ENCODE measurements around the gene SLC25A28. TPM values are rescaled to one million over a fixed set of nuclear protein-coding genes. Genes with fewer than 3 reads are reported as not detected.

SLC25A28 gene
- total RNA-seq, 6 experiments from 2014 or later: 18.3 to 23.9 (median 21.2) TPM

DNA sequence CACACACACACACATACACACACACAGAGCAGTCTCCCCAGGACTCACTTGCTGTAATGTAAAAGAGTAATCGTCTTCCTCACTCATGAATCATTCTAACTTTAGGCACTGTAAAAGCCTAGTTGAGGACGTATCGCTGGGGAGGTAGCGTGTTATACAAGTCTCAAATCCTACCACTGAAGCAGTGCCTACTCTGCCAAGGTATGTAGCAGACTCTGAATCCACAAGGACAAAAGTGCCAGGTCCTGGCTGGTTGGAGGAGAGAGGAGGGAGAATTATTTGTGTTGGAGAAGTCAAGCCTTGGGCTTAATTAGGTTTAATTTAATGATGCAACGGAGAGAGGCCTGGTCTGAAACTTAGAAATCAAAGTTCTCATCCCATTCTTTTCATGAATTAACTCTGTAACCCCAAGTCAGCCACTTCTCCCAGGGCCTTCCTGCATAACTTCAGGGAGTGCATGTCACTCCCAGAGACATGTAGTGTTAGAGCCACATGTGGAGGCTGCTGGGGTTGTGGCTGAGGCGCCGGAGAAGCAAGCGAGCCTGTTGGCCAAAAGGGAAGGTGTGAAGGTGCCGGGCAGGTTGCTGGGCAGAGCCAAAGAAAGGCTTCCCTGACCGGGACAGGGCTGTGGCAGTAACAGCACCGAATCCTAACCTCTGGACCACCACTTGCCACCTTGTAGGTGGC, 50.8 kb downstream of the SLC25A28 start:
- Mint-ChIP-seq H3K27ac (no peak overlapping the region), H3K36me3 (ENCODE audit: low read depth) (no peaks in the 10 kb centered on the region), H3K4me1 (ENCODE audit: low read depth) (no peaks in the 10 kb centered on the region), H3K9me3 (no peaks in the 10 kb centered on the region), H3K4me3 (no peak overlapping the region), H3K27me3 (ENCODE audit: insufficient read depth) (peaks cover 37% of the 10 kb centered on the region)
- TF ChIP-seq, protein P1, sequence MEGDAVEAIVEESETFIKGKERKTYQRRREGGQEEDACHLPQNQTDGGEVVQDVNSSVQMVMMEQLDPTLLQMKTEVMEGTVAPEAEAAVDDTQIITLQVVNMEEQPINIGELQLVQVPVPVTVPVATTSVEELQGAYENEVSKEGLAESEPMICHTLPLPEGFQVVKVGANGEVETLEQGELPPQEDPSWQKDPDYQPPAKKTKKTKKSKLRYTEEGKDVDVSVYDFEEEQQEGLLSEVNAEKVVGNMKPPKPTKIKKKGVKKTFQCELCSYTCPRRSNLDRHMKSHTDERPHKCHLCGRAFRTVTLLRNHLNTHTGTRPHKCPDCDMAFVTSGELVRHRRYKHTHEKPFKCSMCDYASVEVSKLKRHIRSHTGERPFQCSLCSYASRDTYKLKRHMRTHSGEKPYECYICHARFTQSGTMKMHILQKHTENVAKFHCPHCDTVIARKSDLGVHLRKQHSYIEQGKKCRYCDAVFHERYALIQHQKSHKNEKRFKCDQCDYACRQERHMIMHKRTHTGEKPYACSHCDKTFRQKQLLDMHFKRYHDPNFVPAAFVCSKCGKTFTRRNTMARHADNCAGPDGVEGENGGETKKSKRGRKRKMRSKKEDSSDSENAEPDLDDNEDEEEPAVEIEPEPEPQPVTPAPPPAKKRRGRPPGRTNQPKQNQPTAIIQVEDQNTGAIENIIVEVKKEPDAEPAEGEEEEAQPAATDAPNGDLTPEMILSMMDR (IDR thresholded peaks at IDR 0.05): no peak
- no peak for DNase-seq

GRCh38 chr10:99565166-99565565, 55.1 kb downstream of the SLC25A28 start:
- DNase-seq: no peak
- no peak overlapping the region for H3K27ac Mint-ChIP-seq
- H3K36me3 Mint-ChIP-seq (ENCODE audit: low read depth): no peaks in the 10 kb centered on the region
- no peaks in the 10 kb centered on the region for H3K9me3 Mint-ChIP-seq
- H3K4me3 Mint-ChIP-seq: no peak overlapping the region
- H3K4me1 Mint-ChIP-seq (ENCODE audit: low read depth): no peaks in the 10 kb centered on the region
- TF ChIP-seq, protein P1 (IDR thresholded peaks at IDR 0.05): no peak
- peaks cover 38% of the 10 kb centered on the region for H3K27me3 Mint-ChIP-seq (ENCODE audit: insufficient read depth)

DNA sequence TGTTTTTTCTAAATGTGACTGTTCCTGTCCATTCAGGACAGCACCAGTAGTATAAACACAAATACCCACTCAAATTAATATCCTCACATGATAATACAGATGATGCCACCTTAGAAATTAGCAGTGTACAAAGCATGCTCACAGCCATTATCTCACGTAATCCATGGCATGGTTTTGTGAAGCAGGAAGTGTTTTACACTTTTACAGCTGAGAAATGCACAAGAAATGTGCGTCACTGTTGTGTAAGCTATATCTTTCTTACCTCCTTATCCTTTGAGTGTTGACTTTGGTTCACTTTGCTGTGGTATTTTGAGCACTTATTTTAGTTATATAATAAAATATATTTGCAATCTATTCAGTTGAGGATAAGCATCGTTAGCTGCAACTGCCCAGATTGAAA, 55.9 kb downstream of the SLC25A28 start:
- TF ChIP-seq, protein P1 (IDR thresholded peaks at IDR 0.05): no peak
- Mint-ChIP-seq H3K36me3 (ENCODE audit: low read depth) (no peaks in the 10 kb centered on the region), H3K27me3 (ENCODE audit: insufficient read depth) (peaks cover 34% of the 10 kb centered on the region), H3K27ac (no peak overlapping the region), H3K9me3 (no peaks in the 10 kb centered on the region), H3K4me1 (ENCODE audit: low read depth) (no peaks in the 10 kb centered on the region), H3K4me3 (no peak overlapping the region)
- DNase-seq: no peak

- Mint-ChIP-seq H3K36me3 (ENCODE audit: low read depth) (no peaks in the 10 kb centered on the region), H3K27ac (no peak overlapping the region), H3K4me3 (no peak overlapping the region), H3K9me3 (no peaks in the 10 kb centered on the region), H3K27me3 (ENCODE audit: insufficient read depth) (peaks cover 27% of the 10 kb centered on the region), H3K4me1 (ENCODE audit: low read depth) (no peaks in the 10 kb centered on the region)
- TF ChIP-seq, protein P1 (IDR thresholded peaks at IDR 0.05): no peak
- no peak for DNase-seq
Observed at GRCh38 chr10:99562631-99563030, 57.6 kb downstream of the SLC25A28 start.

Other genes with a start within 250 kb of the SLC25A28 start
- 10 to 100 TPM; 34.9 to 42.0 (median 41.6) TPM for gene GOT1, start 189.8 kb downstream of the SLC25A28 start, total RNA-seq (2021; fragmentation: NEBNext Ultra II Directional; extraction: Animal tissue kit (Norgen Biotek cat#: 25700))
- gene NKX2-3, start 87.5 kb downstream of the SLC25A28 start, total RNA-seq (2021; fragmentation: NEBNext Ultra II Directional; extraction: Animal tissue kit (Norgen Biotek cat#: 25700)): not detected
- gene ENTPD7, start 39.1 kb upstream of the SLC25A28 start, total RNA-seq (2021; fragmentation: NEBNext Ultra II Directional; extraction: Animal tissue kit (Norgen Biotek cat#: 25700)): 10 to 100 TPM; 11.1 to 17.0 (median 13.6) TPM
- gene COX15, start 111.7 kb upstream of the SLC25A28 start, total RNA-seq (2021; fragmentation: NEBNext Ultra II Directional; extraction: Animal tissue kit (Norgen Biotek cat#: 25700)): 10 to 100 TPM; 36.7 to 42.1 (median 38.7) TPM
- 10 to 100 TPM; 11.2 to 15.2 (median 12.4) TPM for gene CUTC, start 111.8 kb upstream of the SLC25A28 start, total RNA-seq (2021; fragmentation: NEBNext Ultra II Directional; extraction: Animal tissue kit (Norgen Biotek cat#: 25700))
- gene ABCC2, start 162.2 kb upstream of the SLC25A28 start, total RNA-seq (2021; fragmentation: NEBNext Ultra II Directional; extraction: Animal tissue kit (Norgen Biotek cat#: 25700)): 1 to 10 TPM in 4 of 6 experiments, under 1 TPM in 2; 0.43 to 1.7 (median 1.1) TPM

All from HFFc6 (cell line).